Nasal cavity respiratory epithelium epithelial cell of viscerocranial mucosa (primary cell): ENCODE data around the gene SMPD3. TPM values are rescaled to one million over a fixed set of nuclear protein-coding genes. Genes with fewer than 3 reads are reported as not detected.

Experiments used
- total RNA-seq: library from RNA; depleted of rRNA; stranded (reverse); fragments of >200 nt; gene quantifications from 2 replicates; pipeline ENCODE4 v1.2.3, GENCODE V29; 2014

SMPD3 gene
- total RNA-seq = under 0.01 and 0.14 TPM in 2 replicates

DNA sequence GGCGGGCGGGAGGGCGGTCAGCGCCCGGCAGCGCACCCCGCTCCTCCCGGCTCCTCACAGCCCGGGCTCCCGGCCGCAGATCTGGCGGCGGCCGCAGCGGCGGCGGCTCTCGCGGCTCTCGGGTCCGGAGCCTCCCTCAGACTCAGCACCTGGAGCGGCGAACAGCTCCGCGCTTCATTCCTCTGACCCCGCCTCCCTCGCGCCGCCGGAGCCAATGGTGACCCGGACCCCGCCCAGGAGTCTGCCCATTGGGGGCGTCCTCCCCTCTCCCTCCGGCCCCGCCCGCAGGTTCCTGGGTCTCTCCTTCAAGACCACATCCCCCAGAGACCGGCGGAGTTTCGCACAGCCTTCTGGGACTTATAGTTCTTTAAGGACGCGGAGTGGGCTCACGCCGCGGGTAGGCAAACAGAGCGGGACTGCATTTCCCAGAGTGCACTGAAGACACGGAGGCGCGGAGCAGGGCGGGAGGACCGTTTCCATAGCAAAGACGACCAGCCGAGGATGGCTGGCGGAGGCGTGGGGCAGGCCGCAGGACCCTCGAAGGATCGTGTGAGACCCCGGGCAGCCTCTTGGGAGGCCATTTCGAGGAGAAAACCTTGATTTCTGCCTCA lies at the start of gene SMPD3:
Gene SMPD3 (minus strand): TSS at position 149 of the 611 bp plus-strand sequence. CDS start 76,327 bp downstream, outside the sequence.

DNA sequence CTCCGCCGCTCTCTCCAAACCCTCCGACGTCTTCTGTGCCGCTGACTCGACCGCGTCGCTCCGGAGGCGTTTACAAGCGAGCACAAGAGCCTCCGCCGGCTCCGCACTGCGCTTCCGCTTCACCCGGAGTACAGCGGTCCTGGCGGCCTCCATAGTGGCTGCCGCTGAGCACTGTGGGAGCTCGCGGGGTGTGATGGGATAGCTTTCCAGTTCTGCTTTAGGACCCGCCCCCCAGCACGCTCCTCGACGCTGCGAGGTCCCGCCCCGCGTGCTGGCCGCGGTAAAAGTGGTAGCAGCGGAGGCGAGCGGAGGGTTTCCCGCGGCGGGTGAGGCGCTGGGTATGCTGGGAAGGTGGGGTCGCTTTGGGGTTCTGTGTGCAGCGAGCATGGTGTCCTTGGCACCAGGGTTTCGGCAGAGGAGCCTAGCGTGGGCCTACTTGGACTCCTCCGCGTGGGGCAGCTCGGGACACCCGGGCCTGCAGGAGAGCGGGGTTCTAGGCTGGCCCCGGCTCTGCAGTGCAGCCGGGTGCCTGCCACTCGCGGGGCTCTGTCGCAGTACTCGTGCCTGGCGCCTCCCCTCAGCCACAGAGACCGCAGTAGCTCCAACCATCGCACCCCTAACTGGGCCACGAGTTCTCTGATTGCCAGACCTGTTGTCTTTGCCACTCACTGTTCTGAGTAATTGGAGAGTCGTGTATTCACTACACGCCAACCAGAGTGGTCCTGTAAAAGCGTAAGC lies 137.4 kb downstream of the SMPD3 start, which contains the start of the genes PRMT7 and SLC7A6OS:
Gene PRMT7 (plus strand): TSS at position 246 of the 738 bp plus-strand sequence. CDS start 4,961 bp downstream, outside the sequence.
Gene SLC7A6OS (minus strand): TSS at position 173 of the 738 bp plus-strand sequence. CDS start 20 bp downstream, at position 153.

Other genes starting within 250 kb of the SMPD3 start
- 50.6 and 64.8 TPM in 2 replicates for gene ESRP2, start 212.4 kb downstream of the SMPD3 start, total RNA-seq
- gene PLA2G15, start 203.1 kb downstream of the SMPD3 start, total RNA-seq = 5.8 and 19.4 TPM in 2 replicates
- gene SLC7A6, start 184.0 kb downstream of the SMPD3 start, total RNA-seq = 10.9 and 16.5 TPM in 2 replicates
- 16.1 and 17.0 TPM in 2 replicates for gene SLC7A6OS, start 137.6 kb downstream of the SMPD3 start, total RNA-seq
- 25.6 and 41.6 TPM in 2 replicates for gene PRMT7, start 137.5 kb downstream of the SMPD3 start, total RNA-seq
- 24.9 and 33.6 TPM in 2 replicates for gene ZFP90, start 90.8 kb upstream of the SMPD3 start, total RNA-seq
- gene CDH3, start 196.8 kb upstream of the SMPD3 start, total RNA-seq = 791 and 1,052 TPM in 2 replicates